Lung (tissue), 12 donors: ENCODE results near the gene CPNE7. TPM values are rescaled to one million over a fixed set of nuclear protein-coding genes. Genes with fewer than 3 reads are reported as not detected.

Source experiments
- ATAC-seq: fragments of 200-7000 bp; cut with Tn5 transposase; one replicate; pipeline ENCODE4 v1.9.1; 2020; ENCODE audit warnings: moderate number of reproducible peaks; ENCODE audit not compliant: insufficient read depth, low FRiP score
- DNase-seq, 3 donors: peaks; one replicate each; pipeline ENCODE4 v3.0.0-alpha.2; 2013 to 2017
- H3K27ac ChIP-seq, 2 donors: one replicate each; pipeline ENCODE4 v1.5.1; 2013; ENCODE audit warnings: mild to moderate bottlenecking in 2 of 2, moderate library complexity in 2 of 2, control low read depth in 1 of 2, inconsistent platforms in 1 of 2, low read depth in 1 of 2, low read length in 1 of 2
- H3K27me3 ChIP-seq, 3 donors: one replicate each; pipeline ENCODE4 v1.5.1; 2013; ENCODE audit warnings: low read length in 2 of 3; ENCODE audit not compliant: control insufficient read depth in 3 of 3, insufficient read depth in 3 of 3
- H3K36me3 ChIP-seq, 4 donors: one replicate each; pipeline ENCODE4 v1.5.1; 2013; ENCODE audit warnings: low read length in 4 of 4, mild to moderate bottlenecking in 1 of 4, moderate library complexity in 1 of 4; ENCODE audit not compliant: control insufficient read depth in 4 of 4, insufficient read depth in 4 of 4
- H3K4me1 ChIP-seq, 5 donors: one replicate each; pipeline ENCODE4 v1.5.1; 2013; ENCODE audit warnings: low read length in 5 of 5, mild to moderate bottlenecking in 2 of 5, moderate library complexity in 1 of 5; ENCODE audit not compliant: control insufficient read depth in 5 of 5, insufficient read depth in 5 of 5
- H3K4me3 ChIP-seq: one replicate; pipeline ENCODE4 v1.5.1; 2013; ENCODE audit warnings: mild to moderate bottlenecking, control low read depth, moderate library complexity
- H3K9ac ChIP-seq, 2 donors: one replicate each; pipeline ENCODE4 v1.5.1; 2013; ENCODE audit warnings: low read length in 2 of 2, control low read depth in 1 of 2; ENCODE audit not compliant: insufficient read depth in 1 of 2
- H3K9me3 ChIP-seq, 4 donors: one replicate each; pipeline ENCODE4 v1.5.1; 2013; ENCODE audit warnings: low read length in 3 of 4, mild to moderate bottlenecking in 1 of 4, moderate library complexity in 1 of 4; ENCODE audit not compliant: control insufficient read depth in 4 of 4, insufficient read depth in 3 of 4
- CTCF ChIP-seq: IDR thresholded peaks from 2 replicates; pipeline ENCODE4 v1.5.1; 2012; ENCODE audit warnings: mild to moderate bottlenecking; ENCODE audit errors: control extremely low read depth, extremely low read depth
- WGBS, 2 donors: extraction: QIAGEN DNeasy Blood & Tissue Kit; methylation state at CpG; one replicate each; pipeline ENCODE4 v1.1.7; 2013; 5-methylcytosine and 5-hydroxymethylcytosine counted together
- polyA plus RNA-seq, 2 donors: library from polyadenylated mRNA; stranded (reverse); fragments of 200-250 nt; gene quantifications; one replicate each; pipeline ENCODE4 v1.2.1, GENCODE V29; 2013
- total RNA-seq, 2 donors: library from RNA; depleted of rRNA in 1 of 2; stranded (reverse); fragments of >200 nt in 1 of 2; gene quantifications; one replicate each; pipeline ENCODE4 v1.2.1, GENCODE V29; 2014 to 2021
- donor health status: control.
- donor health status: control.
- donor health status: Bipolar disorder and iron deficiency.
- donor health status: healthy.
- donor health status: DM: yes; HTN: yes; CAD: no.

The CPNE7 gene
- total and polyA plus RNA-seq, 4 donors = 0.65 to 2.2 (median 1.2) TPM

GRCh38 chr16:89641458-89642119 is 66.0 kb downstream of the CPNE7 start:
- Histone ChIP-seq H3K9me3 (no peaks in the 10 kb centered on the region), H3K27ac (no peak overlapping the region), H3K36me3 (peaks cover 3 to 28% (median 10%) of the 10 kb centered on the region in 4 donors), H3K9ac (no peak overlapping the region), H3K27me3 (no peaks in the 10 kb centered on the region), H3K4me1 (peaks cover 0 to 8% (median 0%) of the 10 kb centered on the region in 5 donors), H3K4me3 (no peak overlapping the region)
- TF ChIP-seq CTCF = no peak
- DNase-seq = no peak
- 50 to 51% methylated on average over 14 of the region's 14 CpGs for WGBS, 2 donors
- no peak for ATAC-seq

- WGBS, 2 donors = 84 to 88% methylated on average over 13 of the region's 13 CpGs
- no peak overlapping the region for H3K27ac ChIP-seq
- H3K9me3 ChIP-seq = no peaks in the 10 kb centered on the region
- no peak for TF ChIP-seq CTCF
- no peak for DNase-seq
- H3K4me3 ChIP-seq = no peak overlapping the region
- ATAC-seq = no peak
- H3K36me3 ChIP-seq = peaks cover 7 to 36% (median 16%) of the 10 kb centered on the region in 4 donors
- no peaks in the 10 kb centered on the region for H3K27me3 ChIP-seq
- no peak overlapping the region for H3K9ac ChIP-seq
- peaks cover 0 to 8% (median 0%) of the 10 kb centered on the region in 5 donors for H3K4me1 ChIP-seq
Measured at GRCh38 chr16:89642574-89642973, 67.0 kb downstream of the CPNE7 start.

GRCh38 chr16:89643769-89644300 is 68.3 kb downstream of the CPNE7 start:
- peaks cover 7 to 40% (median 16%) of the 10 kb centered on the region in 4 donors for H3K36me3 ChIP-seq

More at GRCh38 chr16:89643769-89644300, 68.3 kb downstream of the CPNE7 start:
- Histone ChIP-seq H3K9ac (no peak overlapping the region), H3K4me1 (peaks cover 0 to 8% (median 0%) of the 10 kb centered on the region in 5 donors), H3K9me3 (no peaks in the 10 kb centered on the region), H3K27ac (no peak overlapping the region), H3K27me3 (no peaks in the 10 kb centered on the region), H3K4me3 (no peak overlapping the region)
- TF ChIP-seq CTCF = no peak
- DNase-seq (no peak), ATAC-seq (no peak)
- 80 to 91% methylated on average over 14 of the region's 14 CpGs for WGBS, 2 donors
